Measurements from ENCODE around the gene GATA1.

- TF ChIP-seq CHD1 (IDR thresholded peaks at IDR 0.05; ENCODE audit: low read depth, low read length) = no peak
- TF ChIP-seq ZNF217 (IDR thresholded peaks at IDR 0.05) = no peak
- no peak for TF ChIP-seq CREB1 (IDR thresholded peaks at IDR 0.05; ENCODE audit: low read depth)
- TF ChIP-seq BCL11A (IDR thresholded peaks at IDR 0.05; ENCODE audit: low read depth, low read length) = no peak
- TF ChIP-seq CTCF (IDR thresholded peaks at IDR 0.05 in 2 of 3, conservative IDR thresholded peaks at IDR 0.05 in 1 of 3; ENCODE audit: control insufficient read depth in 2 of 3, extremely low read depth in 1 of 3, insufficient read depth in 1 of 3, low read depth in 3 of 3, low read length in 3 of 3) = no peak
- TF ChIP-seq EGR1 (IDR thresholded peaks at IDR 0.05; ENCODE audit: borderline replicate concordance in 1 of 2, low read depth in 2 of 2, low read length in 2 of 2) = no peak
- TF ChIP-seq POU2F2 (IDR thresholded peaks at IDR 0.05; ENCODE audit: borderline replicate concordance, low read depth, low read length) = no peak
- TF ChIP-seq EP300 (IDR thresholded peaks at IDR 0.05; ENCODE audit: borderline replicate concordance in 1 of 2, control insufficient read depth in 1 of 2, low read depth in 2 of 2, low read length in 2 of 2) = no peak
- TF ChIP-seq RBBP5 (conservative IDR thresholded peaks at IDR 0.05) = no peak
- no peak for TF ChIP-seq POLR2A (IDR thresholded peaks at IDR 0.05; ENCODE audit: low read depth, low read length)
- TF ChIP-seq RAD21 (IDR thresholded peaks at IDR 0.05; ENCODE audit: insufficient read depth, low read depth, low read length) = no peak
These were observed 35.0 kb upstream of the GATA1 start for GRCh38 chrX:48751343-48751742.

Data from GM12878 (cell line).